A549 (cell line): ENCODE data around the gene C11orf21. TPM values are rescaled to one million over a fixed set of nuclear protein-coding genes. Genes with fewer than 3 reads are reported as not detected.

Experiments used
- ATAC-seq, 2 experiments: fragments of 200-7000 bp in 1 of 2; fragments of >200 bp in 1 of 2; cut with Nextera tagmentation in 1 of 2; cut with Tn5 transposase in 1 of 2; 3 replicates each; pipeline versions ENCODE4 v1.8.0 to v1.9.1; 2018 to 2020; ENCODE audit warnings: mild to moderate bottlenecking in 1 of 2, moderate library complexity in 1 of 2
- CTCF ChIA-PET: fragments of 300-600 bp; sonication (Branson Sonifier 250); formaldehyde crosslinking; extraction: SDS; loops from one replicate; lab custom pipeline; 2021; ENCODE audit warnings: antibody characterized with exemption, inconsistent platforms; lab: Yijun Ruan, JAX
- POLR2A ChIA-PET: fragments of 350-600 bp; formaldehyde crosslinking; extraction: SDS; loops from one replicate; lab custom pipeline; 2021; ENCODE audit warnings: antibody characterized with exemption, inconsistent platforms; lab: Yijun Ruan, JAX
- DNase-seq, 2 experiments: peaks; one replicate each; pipeline versions ENCODE4 v3.0.0 to v3.0.0-alpha.2; 2011 to 2016; ENCODE audit warnings: low read depth in 1 of 2, low spot score in 1 of 2
- FAIRE-seq: peaks from 2 replicates; lab custom pipeline; 2011; peaks lifted over from hg19 to GRCh38; lab: Jason Lieb, UNC
- H3K27ac ChIP-seq, 2 experiments: fragments of >200 bp; sonication (Bioruptor Twin); formaldehyde crosslinking; 3 replicates each; pipeline ENCODE4 v1.5.1; 2016 to 2017
- H3K4me1 ChIP-seq: fragments of >200 bp; sonication (Bioruptor Twin); formaldehyde crosslinking; 3 replicates; pipeline ENCODE4 v1.6.1; 2016
- H3K4me2 ChIP-seq: fragments of >200 bp; sonication (Bioruptor Twin); formaldehyde crosslinking; 3 replicates; pipeline ENCODE4 v1.6.1; 2016
- H3K4me3 ChIP-seq: fragments of >200 bp; sonication (Bioruptor Twin); formaldehyde crosslinking; 3 replicates; pipeline ENCODE4 v1.5.1; 2016
- H3K9me3 ChIP-seq: fragments of >200 bp; sonication (Bioruptor Twin); formaldehyde crosslinking; 3 replicates; pipeline ENCODE4 v1.6.1; 2016
- BHLHE40 ChIP-seq: IDR thresholded peaks from 2 replicates; pipeline ENCODE4 v1.6.1; 2012; ENCODE audit warnings: low read depth, low read length, inconsistent platforms
- CTCF ChIP-seq: fragments of >200 bp; sonication (Bioruptor Twin); formaldehyde crosslinking; IDR thresholded peaks from 3 replicates; pipeline ENCODE4 v1.5.1; 2016
- EHMT2 ChIP-seq: fragments of 200-600 bp; sonication (generic); IDR thresholded peaks from 2 replicates; pipeline ENCODE4 v1.6.1; 2016; ENCODE audit warnings: antibody characterized with exemption, low read depth, mild to moderate bottlenecking, moderate library complexity
- ESRRA ChIP-seq: fragments of 150-350 bp; IDR thresholded peaks from 2 replicates; pipeline ENCODE4 v1.6.1; 2014; ENCODE audit warnings: mild to moderate bottlenecking, low read length, borderline replicate concordance
- FOXS1 ChIP-seq: fragments of 250-450 bp; sonication (Bioruptor Pico); IDR thresholded peaks from 2 replicates; pipeline ENCODE4 v1.5.0; 2020; ENCODE audit warnings: mild to moderate bottlenecking, moderate library complexity
- HDAC2 ChIP-seq: fragments of 200-600 bp; sonication (generic); IDR thresholded peaks from 2 replicates; pipeline ENCODE4 v1.6.1; 2016
- HOXB13 ChIP-seq: fragments of 250-450 bp; sonication (Bioruptor Pico); IDR thresholded peaks from 2 replicates; pipeline ENCODE4 v1.5.0; 2020; ENCODE audit warnings: low read depth, mild to moderate bottlenecking, moderate library complexity
- KDM1A ChIP-seq: fragments of 200-600 bp; sonication (generic); IDR thresholded peaks from 2 replicates; pipeline ENCODE4 v1.6.1; 2016; ENCODE audit warnings: low read depth, mild to moderate bottlenecking
- MAFK ChIP-seq: fragments of 450-650 bp; IDR thresholded peaks from 2 replicates; pipeline ENCODE4 v1.6.1; 2014; ENCODE audit not compliant: partially characterized antibody
- MAZ ChIP-seq: fragments of 150-350 bp; IDR thresholded peaks from 2 replicates; pipeline ENCODE4 v1.6.1; 2014; ENCODE audit warnings: antibody characterized with exemption, low read depth, low read length, borderline replicate concordance
- MYC ChIP-seq: IDR thresholded peaks from 2 replicates; pipeline ENCODE4 v1.6.1; 2012; ENCODE audit warnings: mild to moderate bottlenecking, inconsistent platforms, low read length, improper control_type of control experiment, borderline replicate concordance
- NPAS2 ChIP-seq: fragments of 250-450 bp; sonication (Bioruptor Pico); IDR thresholded peaks from 2 replicates; pipeline ENCODE4 v1.8.0; 2022; ENCODE audit warnings: mild to moderate bottlenecking, moderate library complexity, borderline replicate concordance
- RAD21 ChIP-seq, 2 experiments: fragments of >200 bp in 1 of 2; sonication (Bioruptor Twin) in 1 of 2; formaldehyde crosslinking in 1 of 2; IDR thresholded peaks in 1 of 2; conservative IDR thresholded peaks in 1 of 2; 2 replicates in 1 of 2; 3 replicates in 1 of 2; pipeline ENCODE4 v1.6.1; 2012 to 2018; ENCODE audit warnings: inconsistent platforms in 1 of 2
- REST ChIP-seq: fragments of 200-600 bp; sonication (generic); IDR thresholded peaks from 2 replicates; pipeline ENCODE4 v1.6.1; 2016; ENCODE audit warnings: antibody characterized with exemption, mild to moderate bottlenecking, moderate library complexity
- RFX5 ChIP-seq: fragments of 450-650 bp; IDR thresholded peaks from 2 replicates; pipeline ENCODE4 v1.7.1; 2014; ENCODE audit warnings: antibody characterized with exemption, mild to moderate bottlenecking, moderate library complexity
- SMC3 ChIP-seq: fragments of >200 bp; sonication (Bioruptor Twin); formaldehyde crosslinking; IDR thresholded peaks from 3 replicates; pipeline ENCODE4 v1.6.1; 2018; ENCODE audit warnings: inconsistent platforms
- ZSCAN20 ChIP-seq: fragments of 250-450 bp; sonication (Bioruptor Pico); IDR thresholded peaks from 2 replicates; pipeline ENCODE4 v1.8.0; 2022; ENCODE audit warnings: mild to moderate bottlenecking, moderate library complexity
- WGBS: methylation state at CpG from one replicate; pipeline ENCODE4 v1.1.6; 2017; ENCODE audit errors: missing lambda C conversion rate; 5-methylcytosine and 5-hydroxymethylcytosine counted together
- polyA plus RNA-seq, 4 experiments: library from polyadenylated mRNA; depleted of rRNA in 3 of 4; stranded (reverse); fragments of >200 nt; fragmentation: RNase III in 1 of 4; extraction: RNeasy Plus Mini Kit Qiagen cat#74134 plus additional on column Dnase treatment in 1 of 4; gene quantifications; 2 replicates in 3 of 4; 3 replicates in 1 of 4; pipeline ENCODE4 v1.2.3, GENCODE V29; 2011 to 2017
- TF ChIP-seq, protein P1 (sequence below): fragments of 150-350 bp; IDR thresholded peaks from 2 replicates; pipeline ENCODE4 v1.6.1; 2014; ENCODE audit warnings: low read depth, mild to moderate bottlenecking, low read length
- TF ChIP-seq, protein P2 (sequence below): fragments of >200 bp; sonication (Bioruptor Twin); formaldehyde crosslinking; IDR thresholded peaks from 2 replicates; pipeline ENCODE4 v1.6.1; 2016

C11orf21 gene
- polyA plus RNA-seq, 2 of the 4 experiments (the other 2 are of a cell fraction), result not detected

DNA sequence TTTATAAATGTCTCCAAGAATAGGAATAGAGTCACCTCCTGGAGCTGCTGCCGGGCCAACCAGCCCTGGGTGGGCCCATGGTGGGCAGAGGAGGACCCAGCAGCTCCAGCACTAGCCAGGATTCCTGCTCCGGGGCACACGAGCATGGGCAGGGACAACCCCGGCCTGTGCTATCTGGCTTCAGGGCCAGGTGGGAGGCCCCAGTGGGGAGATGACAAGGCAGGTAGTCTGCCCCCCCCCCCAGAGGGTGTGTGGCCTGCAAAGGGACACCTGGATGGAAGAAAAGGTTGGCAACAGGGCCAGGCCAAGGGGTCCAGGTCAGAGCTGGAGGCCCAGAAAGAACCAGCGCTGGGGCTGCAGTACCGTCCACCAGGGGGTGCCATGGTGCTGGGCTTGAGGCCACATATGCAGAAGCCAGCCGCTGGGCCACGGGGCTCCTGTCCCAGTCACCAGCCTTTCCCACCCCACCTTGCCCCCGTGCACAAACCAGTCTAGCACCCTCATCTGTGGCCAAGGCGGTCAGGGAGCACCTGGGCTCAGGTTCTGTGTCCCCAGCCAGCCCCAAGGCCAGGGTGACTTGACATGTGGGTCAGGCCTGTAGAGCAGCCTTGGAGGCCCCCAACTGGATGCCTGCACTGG lies 3.5 kb upstream of the C11orf21 start:
- TF ChIP-seq, protein P1, sequence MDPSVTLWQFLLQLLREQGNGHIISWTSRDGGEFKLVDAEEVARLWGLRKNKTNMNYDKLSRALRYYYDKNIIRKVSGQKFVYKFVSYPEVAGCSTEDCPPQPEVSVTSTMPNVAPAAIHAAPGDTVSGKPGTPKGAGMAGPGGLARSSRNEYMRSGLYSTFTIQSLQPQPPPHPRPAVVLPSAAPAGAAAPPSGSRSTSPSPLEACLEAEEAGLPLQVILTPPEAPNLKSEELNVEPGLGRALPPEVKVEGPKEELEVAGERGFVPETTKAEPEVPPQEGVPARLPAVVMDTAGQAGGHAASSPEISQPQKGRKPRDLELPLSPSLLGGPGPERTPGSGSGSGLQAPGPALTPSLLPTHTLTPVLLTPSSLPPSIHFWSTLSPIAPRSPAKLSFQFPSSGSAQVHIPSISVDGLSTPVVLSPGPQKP, result no peak
- TF ChIP-seq ESRRA (no peak), HOXB13 (CRISPR knock-in tag) (no peak), FOXS1 (CRISPR knock-in tag) (no peak), NPAS2 (CRISPR knock-in tag) (no peak), CTCF (peak; percentile 81), ZSCAN20 (CRISPR knock-in tag) (no peak), RAD21 (conservative IDR thresholded peaks at IDR 0.05 in 1 of 2, IDR thresholded peaks at IDR 0.05 in 1 of 2) (peak; percentile 92 to 93), SMC3 (peak; percentile 97)
- H3K9me3 ChIP-seq, result no peaks in the 10 kb centered on the region
- CTCF ChIA-PET, result interaction anchor here (0.6 to 30.6 kb wide), 63 partner anchors 8 to 716 kb away, joined by 3 to 903 read pairs (median 5); partner anchors contain the start of gene TSSC4
- no peak overlapping the region for H3K4me2 ChIP-seq
- WGBS, result 0% methylated on average over 5 of the region's 10 CpGs
- H3K4me3 ChIP-seq, result no peak overlapping the region
- POLR2A ChIA-PET, result interaction anchor here (1.3 kb wide), 1 partner anchor 73 kb away, joined by 7 read pairs; no protein-coding TSS in a partner anchor
- DNase-seq (peak; percentile 58 to 62), FAIRE-seq (no peak), ATAC-seq (peak; percentile 77 to 92)
- no peaks in the 10 kb centered on the region for H3K4me1 ChIP-seq
- H3K27ac ChIP-seq, result no peak overlapping the region

- no peak for FAIRE-seq
- CTCF ChIA-PET, result interaction anchor here (0.6 to 30.6 kb wide), 61 partner anchors 9 to 715 kb away, joined by 3 to 903 read pairs (median 5); partner anchors contain the start of gene TSSC4
- H3K4me3 ChIP-seq, result no peak overlapping the region
These were observed 2.9 kb upstream of the C11orf21 start for GRCh38 chr11:2304506-2305139.

DNA sequence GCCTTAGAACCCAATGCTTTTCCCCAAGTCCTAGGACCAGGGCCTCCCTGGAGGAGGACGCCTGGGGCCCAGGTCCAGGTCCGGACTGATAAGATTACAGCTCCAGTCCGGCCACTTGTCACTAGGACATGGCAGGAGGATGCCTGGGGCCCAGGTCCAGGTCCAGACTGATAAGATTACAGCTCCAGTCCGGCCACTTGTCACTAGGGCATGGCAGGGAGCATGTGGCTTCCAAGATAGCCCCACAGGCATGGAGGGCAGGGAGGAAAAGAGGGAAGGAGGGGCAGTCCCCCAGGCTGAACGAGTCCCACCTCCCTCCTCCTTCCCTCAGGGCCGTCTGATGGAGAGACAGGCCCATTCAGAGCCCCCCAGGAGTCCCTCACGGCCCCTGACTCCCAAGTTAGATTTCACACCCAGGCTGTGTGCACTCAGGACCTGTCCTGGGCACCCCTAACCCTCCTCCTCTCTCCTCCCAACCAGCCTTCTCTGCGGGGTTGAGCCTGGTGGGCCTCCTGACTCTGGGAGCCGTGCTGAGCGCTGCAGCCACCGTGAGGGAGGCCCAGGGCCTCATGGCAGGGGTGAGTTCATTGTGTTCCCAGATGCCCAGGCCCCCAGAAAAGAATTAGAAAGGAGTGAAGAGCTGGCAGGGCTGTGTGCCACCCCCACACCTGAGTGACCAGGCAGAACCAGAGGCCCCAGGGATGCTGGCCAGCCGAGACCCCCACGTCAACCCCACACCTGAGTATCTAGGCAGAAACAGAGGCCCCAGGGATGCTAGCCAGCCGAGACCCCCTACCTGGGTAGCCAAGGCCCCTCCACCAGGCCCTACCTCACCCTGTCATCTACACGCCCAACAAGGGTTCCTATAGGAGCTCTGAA lies 2.1 kb upstream of the C11orf21 start:
- ChIA-PET CTCF (interaction anchor here (0.7 to 30.6 kb wide), 32 partner anchors 8 to 588 kb away, joined by 3 to 903 read pairs (median 8); partner anchors contain the start of gene TSSC4), POLR2A (interaction anchor here (0.8 to 1.3 kb wide), 2 partner anchors 73 to 74 kb away, joined by 3 to 7 read pairs; partner anchors contain the start of gene CD81)
- ATAC-seq, result no peak
- Histone ChIP-seq H3K9me3 (no peaks in the 10 kb centered on the region), H3K4me3 (no peak overlapping the region), H3K4me2 (no peak overlapping the region), H3K27ac (no peak overlapping the region), H3K4me1 (no peaks in the 10 kb centered on the region)
- FAIRE-seq, result no peak
- DNase-seq, result no peak
- 70% methylated on average over 14 of the region's 15 CpGs for WGBS
- TF ChIP-seq EHMT2, result no peak
- TF ChIP-seq, protein P1, result no peak
- no peak for TF ChIP-seq BHLHE40
- no peak for TF ChIP-seq RFX5
- no peak for TF ChIP-seq KDM1A
- TF ChIP-seq FOXS1 (CRISPR knock-in tag), result no peak
- TF ChIP-seq REST, result no peak
- TF ChIP-seq MYC, result no peak
- no peak for TF ChIP-seq MAZ
- TF ChIP-seq RAD21 (conservative IDR thresholded peaks at IDR 0.05 in 1 of 2, IDR thresholded peaks at IDR 0.05 in 1 of 2), result no peak
- TF ChIP-seq HDAC2, result no peak
- no peak for TF ChIP-seq MAFK

More at GRCh38 chr11:2304506-2305139, 2.9 kb upstream of the C11orf21 start:
- Histone ChIP-seq H3K9me3 (no peaks in the 10 kb centered on the region), H3K4me1 (no peaks in the 10 kb centered on the region), H3K27ac (no peak overlapping the region), H3K4me2 (no peak overlapping the region)
- 50% methylated on average over 13 of the region's 14 CpGs for WGBS
- DNase-seq, result no peak
- peak in 1 of 2 experiments; percentile 33; a peak in 3 of 6 replicates for ATAC-seq
- TF ChIP-seq, protein P2, sequence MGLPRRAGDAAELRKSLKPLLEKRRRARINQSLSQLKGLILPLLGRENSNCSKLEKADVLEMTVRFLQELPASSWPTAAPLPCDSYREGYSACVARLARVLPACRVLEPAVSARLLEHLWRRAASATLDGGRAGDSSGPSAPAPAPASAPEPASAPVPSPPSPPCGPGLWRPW, result no peak
- POLR2A ChIA-PET, result interaction anchor here (0.8 to 1.3 kb wide), 2 partner anchors 72 to 73 kb away, joined by 3 to 7 read pairs; partner anchors contain the start of gene CD81
